Fibroblast of skin of left quadriceps (primary cell): ENCODE results near the gene PARVB.
A peak's percentile ranks its signal among the peaks of the same experiment; 100 is the strongest.

Experiments used
- DNase-seq, 2 experiments: peaks; one replicate each; pipeline ENCODE4 v3.0.0-alpha.2; 2013; ENCODE audit warnings: low read depth in 2 of 2

Gene PARVB

DNA sequence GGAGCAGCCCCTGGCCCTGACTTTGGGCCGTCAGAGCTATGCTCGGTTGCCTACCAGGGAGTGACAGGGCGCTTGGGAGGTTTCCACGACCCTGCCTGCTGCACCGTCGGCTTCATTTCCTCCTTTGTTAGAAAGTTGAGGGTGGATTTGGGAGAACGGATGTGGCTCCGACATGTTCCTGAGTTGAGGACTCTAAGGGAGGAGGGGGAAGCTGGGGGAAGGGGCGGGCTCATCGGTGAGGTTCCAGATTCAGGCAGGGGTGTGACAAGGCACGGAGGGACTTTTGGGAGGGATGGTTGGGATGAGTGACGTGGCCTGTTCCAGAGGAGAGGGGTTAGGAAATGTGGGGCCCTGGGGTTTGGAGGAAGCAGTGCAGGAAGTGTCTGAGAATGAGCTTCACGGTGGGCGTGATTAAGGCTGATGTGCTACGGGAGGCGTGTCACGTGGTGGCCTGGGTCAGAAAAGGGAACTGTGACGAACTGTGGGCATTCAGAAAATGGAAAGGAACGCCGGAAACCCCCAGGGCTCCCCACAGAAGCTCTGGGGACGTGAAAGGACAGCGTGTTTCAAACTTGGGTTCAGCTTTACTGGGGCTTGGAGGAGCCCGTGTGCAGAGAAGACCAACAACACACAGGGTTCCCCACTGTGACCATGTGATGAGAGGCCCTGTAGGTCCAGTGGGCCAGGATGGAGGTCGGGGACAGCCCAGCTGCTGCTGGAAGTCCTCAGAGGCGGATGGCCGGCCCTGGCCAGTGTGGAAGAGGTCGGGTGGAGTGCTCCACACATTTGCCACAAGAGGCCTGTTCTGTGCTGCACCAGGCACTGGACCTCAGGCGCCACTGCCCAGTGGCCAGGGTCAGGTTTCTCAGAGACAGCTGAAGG is 2.8 kb downstream of the PARVB start:
- DNase-seq: no peak

GRCh38 chr22:44028091-44028490 is 4.0 kb downstream of the PARVB start:
- DNase-seq: no peak

- DNase-seq: no peak
Observed at GRCh38 chr22:44029069-44029468, 5.0 kb downstream of the PARVB start.

- no peak for DNase-seq
Observed at GRCh38 chr22:44030051-44030701, 6.1 kb downstream of the PARVB start.

- DNase-seq: no peak
Observed at GRCh38 chr22:44030702-44031082, 6.6 kb downstream of the PARVB start.

DNA sequence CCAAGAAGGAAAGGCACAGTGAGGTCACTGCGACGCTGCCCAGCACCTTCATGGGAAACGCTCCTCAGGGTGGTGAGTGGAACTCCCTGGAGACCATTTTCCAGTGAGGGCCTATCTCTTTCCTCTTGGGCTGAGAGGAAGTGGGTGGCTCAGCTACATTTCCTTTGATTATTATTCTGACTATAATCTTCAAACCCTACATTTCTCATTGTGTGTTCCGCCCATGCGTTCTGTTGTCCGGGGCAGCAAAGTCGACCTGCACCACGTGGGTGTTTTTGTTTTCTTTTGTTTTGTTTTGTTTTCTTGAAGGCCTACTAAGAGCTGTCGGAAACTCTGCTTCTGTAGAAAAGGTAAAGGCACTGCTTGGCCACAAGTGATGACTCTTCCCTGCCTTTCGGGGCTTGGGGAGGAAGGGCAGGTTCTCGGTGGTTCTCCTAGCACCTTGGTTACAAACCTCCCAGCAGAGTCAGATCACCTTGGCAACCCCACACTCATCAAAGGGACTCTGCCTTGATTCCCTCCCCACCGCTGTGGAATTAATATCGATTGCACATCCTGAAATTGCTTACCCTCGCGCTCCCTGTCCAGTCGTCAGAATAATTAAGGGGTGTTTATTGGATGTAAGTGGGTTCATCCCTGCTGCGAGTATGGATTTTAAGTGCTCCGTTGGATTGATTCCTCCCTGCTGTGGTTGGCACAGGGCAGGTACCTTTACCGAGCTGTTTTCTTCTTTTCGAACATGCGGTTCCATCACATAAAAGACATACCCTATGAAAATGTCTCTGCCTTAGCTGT is 7.3 kb downstream of the PARVB start:
- DNase-seq: no peak

DNA sequence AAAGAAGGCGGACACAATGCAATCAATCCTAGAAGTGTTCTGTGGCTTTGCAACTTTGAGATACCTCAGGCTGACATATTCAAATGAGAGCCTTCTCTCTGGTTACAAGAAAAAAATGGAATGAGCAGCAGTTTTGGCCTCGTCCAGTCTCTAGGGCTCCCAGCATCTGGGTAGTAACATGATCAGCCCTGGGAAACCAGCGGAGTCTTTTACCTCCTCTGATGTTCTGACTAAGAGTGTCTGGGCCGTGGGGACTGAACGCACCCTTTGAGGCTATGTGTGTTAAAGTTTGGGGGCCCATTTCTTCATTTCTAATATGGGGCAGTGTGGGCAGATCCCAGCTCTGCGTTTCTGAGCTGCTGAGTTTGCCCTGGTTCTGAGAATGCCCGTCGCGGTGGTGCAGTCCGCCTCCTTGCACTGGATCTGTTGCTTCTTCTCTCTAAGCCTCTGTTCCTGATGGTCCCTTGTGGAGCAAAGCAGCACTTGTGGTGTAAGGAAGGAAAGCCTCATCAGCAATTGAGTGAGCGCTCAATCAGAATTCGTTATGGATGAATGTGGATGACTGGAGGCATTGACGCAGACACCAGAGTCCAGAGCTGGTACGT is 8.1 kb downstream of the PARVB start:
- DNase-seq: no peak

- no peak for DNase-seq
Observed at GRCh38 chr22:44033287-44033686, 9.2 kb downstream of the PARVB start.

GRCh38 chr22:44033694-44034093 is 9.6 kb downstream of the PARVB start:
- DNase-seq: no peak

DNA sequence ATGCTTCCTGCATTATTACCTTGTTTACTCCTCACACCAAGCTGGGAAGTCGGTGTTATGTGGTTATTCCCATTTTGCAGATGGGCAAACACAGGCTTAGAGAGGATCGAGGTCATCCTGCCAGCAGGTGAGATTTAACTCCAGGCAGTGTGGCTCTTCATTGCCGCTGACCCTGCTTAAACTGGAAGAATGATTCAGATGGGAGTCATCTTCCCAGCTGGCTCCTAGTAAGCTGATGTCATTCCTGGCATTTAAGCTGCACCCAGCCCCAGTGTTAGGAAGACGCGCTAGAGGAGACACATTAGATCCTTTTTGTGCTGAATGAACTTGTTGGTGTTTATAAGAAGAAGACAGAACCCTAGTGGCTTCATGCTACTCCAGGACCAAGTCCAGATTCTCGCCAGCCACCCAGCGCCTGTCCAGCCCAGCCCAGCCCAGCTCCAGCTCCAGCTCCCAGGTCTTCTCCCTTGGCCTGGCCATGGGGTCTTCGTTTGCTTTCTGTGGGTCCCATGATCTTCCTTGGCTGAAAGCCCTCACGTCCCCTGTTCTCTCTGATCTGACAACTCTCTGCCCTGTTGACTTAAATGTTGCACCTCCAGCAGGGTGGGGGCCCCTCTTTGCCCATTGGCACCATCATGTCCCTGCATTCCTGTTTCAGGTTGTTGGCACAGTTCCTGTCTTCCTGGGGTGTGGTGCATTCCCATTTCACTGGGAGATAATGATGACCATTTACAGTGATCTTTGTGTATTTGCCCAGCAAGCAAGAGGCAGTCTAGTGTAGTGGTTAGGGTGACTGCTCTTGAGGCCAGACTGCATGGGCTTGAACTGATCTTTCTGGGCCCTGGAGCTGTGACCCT is 13.6 kb downstream of the PARVB start:
- peak; percentile 71 to 72 for DNase-seq

- no peak for DNase-seq
Observed at GRCh38 chr22:44039566-44040171, 15.6 kb downstream of the PARVB start.

DNA sequence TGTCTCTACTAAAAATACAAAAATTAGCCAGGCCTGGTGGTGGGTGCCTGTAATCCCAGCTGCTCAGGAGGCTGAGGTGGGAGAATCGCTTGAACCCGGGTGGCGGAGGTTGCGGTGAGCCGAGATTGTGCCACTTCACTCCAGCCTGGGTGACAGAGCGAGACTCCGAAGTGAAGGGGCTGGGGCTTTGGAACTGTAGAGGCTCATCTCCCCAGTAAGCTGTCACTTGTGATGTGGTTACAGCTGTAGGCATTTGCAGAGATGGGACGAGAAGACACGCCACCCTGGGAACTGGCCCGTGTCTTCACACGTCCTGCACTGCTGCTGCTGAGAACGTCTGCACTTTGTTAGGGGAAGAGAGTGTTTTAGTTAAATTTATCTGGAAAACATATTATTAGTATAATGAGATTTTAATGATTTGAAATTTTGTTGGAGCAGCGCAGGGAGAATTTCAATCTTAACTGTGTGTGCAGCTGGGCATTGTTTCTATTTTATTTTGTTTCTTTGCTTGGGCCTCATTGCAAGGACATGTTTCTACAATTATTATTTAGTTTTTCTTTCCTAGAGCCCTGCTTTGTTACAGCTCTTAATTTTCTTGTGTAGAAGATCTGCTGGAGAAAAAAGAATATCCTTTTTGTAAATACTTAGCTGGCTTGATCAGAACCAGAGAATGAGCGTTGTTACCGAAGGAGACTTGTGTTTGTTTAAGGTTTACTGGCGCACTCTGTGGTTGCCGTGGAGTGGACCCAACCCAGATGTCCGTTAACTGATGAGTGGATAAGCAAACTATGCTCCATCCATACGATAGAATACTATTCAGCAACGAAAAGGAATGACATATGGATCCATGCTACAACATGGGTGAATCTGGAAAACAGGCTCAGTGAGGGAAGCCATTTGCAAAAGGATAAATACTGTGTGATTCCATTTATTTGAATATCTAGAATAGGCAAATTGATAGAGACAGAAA is 18.4 kb downstream of the PARVB start:
- no peak for DNase-seq

DNA sequence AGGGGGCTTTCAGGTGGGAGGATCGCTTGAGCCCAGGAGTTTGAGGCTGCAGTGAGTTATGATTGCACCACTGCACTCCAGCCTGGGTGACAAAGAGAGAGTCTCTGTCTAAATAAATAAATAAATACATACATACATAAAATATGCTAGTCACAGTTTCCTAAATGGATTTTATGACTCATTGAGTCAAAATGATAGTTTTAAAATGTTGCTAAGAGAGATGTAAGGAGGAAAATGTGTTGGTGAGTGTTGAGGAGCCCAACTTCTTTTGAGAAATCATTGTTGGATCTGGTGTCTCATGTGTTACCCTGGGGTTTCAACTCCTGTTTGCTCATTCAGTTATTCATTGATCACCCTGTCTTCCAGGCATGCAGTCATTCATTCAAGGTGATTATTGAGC is 21.0 kb downstream of the PARVB start:
- DNase-seq: no peak

DNA sequence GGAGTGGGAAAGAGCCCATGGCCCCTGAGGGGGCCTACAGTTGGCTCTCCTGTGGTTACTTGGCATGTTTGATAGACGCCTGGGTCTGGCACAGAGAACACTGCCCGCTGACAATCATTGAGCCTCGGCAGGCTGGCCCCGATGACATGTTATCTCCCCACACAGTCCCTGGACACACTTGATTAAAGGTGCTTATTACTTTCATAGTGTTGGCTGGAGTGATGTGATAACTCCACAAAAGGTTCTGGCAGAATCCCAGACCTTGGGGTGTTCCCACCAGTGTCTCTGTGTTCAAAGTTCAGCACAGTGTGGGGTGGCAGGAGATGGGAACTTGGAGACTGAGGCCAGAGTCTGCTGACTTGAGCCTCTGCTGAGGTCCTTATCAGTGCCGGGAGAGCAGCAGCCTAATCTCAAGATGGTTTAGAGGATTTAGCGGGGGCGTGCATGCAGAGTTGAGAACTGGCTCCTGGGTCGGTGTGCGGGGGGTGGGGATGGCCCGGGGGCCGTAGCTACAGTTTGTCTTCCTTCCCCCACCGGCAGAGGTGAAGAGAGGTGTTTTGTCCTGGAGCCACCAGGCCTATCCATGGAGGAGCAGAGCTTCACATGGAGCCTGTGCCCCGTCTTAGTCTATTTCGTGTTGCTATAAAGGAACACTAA is 22.5 kb downstream of the PARVB start:
- no peak for DNase-seq

GRCh38 chr22:44047891-44048301 is 23.8 kb downstream of the PARVB start:
- no peak for DNase-seq

GRCh38 chr22:44049486-44050231 is 25.6 kb downstream of the PARVB start:
- no peak for DNase-seq

- DNase-seq: no peak
Observed at GRCh38 chr22:44050766-44051355, 26.8 kb downstream of the PARVB start.

- no peak for DNase-seq
Observed at GRCh38 chr22:44051358-44051757, 27.3 kb downstream of the PARVB start.
